Tibial nerve (tissue), 3 donors: ENCODE data around the gene GMCL2.

ENCODE experiments used
- POLR2A ChIP-seq, 2 donors: fragments of 450-650 bp; IDR thresholded peaks; one replicate each; pipeline ENCODE4 v1.6.1; 2017; ENCODE audit warnings: antibody characterized with exemption in 2 of 2, mild to moderate bottlenecking in 2 of 2, moderate library complexity in 2 of 2
- TF ChIP-seq, protein P1 (sequence below), 5 experiments: fragments of 200-600 bp in 3 of 5; fragments of 450-650 bp in 2 of 5; sonication (generic) in 3 of 5; IDR thresholded peaks; one replicate each; pipeline ENCODE4 v1.5.1; 2016 to 2019; ENCODE audit warnings: antibody characterized with exemption in 5 of 5, mild to moderate bottlenecking in 3 of 5, moderate library complexity in 2 of 5

DNA sequence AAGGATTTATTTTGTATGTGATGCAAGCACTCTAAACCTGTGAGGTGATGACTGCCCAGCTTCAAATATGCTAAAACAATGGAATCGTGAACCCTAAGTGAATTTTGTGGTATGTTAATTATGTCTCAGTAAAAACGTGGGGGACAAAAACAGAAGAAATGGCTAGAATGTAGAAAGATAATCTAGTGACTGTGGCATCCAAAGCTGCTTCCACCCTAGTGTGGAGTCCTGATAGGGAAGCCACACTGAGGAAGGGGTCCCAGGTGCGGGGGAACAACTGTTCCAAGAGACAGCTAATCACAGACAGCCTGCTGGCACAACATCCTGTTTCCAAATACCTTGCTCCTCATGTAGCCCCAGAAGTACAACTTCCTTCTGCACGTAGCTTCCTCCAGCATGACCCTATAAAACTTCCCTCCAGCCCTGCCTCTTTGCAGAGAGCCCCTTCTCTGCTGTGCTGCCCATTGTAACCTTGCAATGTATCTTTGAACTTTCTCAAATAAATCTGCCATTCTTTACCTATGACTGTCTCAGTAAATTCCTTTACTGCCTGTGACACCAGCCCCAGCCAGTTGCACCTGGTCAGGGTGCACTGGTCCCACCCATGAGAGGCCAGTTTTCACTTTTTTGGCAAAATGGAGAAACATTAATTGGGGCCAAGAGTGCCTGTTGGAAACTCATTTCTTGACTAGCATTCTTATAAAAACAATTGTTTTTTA lies 4.9 kb downstream of the GMCL2 start:
- TF ChIP-seq, protein P1, sequence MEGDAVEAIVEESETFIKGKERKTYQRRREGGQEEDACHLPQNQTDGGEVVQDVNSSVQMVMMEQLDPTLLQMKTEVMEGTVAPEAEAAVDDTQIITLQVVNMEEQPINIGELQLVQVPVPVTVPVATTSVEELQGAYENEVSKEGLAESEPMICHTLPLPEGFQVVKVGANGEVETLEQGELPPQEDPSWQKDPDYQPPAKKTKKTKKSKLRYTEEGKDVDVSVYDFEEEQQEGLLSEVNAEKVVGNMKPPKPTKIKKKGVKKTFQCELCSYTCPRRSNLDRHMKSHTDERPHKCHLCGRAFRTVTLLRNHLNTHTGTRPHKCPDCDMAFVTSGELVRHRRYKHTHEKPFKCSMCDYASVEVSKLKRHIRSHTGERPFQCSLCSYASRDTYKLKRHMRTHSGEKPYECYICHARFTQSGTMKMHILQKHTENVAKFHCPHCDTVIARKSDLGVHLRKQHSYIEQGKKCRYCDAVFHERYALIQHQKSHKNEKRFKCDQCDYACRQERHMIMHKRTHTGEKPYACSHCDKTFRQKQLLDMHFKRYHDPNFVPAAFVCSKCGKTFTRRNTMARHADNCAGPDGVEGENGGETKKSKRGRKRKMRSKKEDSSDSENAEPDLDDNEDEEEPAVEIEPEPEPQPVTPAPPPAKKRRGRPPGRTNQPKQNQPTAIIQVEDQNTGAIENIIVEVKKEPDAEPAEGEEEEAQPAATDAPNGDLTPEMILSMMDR (IDR thresholded peaks at IDR 0.05): no peak
- TF ChIP-seq POLR2A (IDR thresholded peaks at IDR 0.05): no peak
